Measurements from ENCODE around the gene TRIO. TPM values are rescaled to one million over a fixed set of nuclear protein-coding genes. Genes with fewer than 3 reads are reported as not detected.
A peak's percentile ranks its signal among the peaks of the same experiment; 100 is the strongest.

TRIO gene
- total and polyA plus RNA-seq, 2 donors (not counting 1 experiment from before 2014, with no cell fraction given): 134 to 281 TPM

DNA sequence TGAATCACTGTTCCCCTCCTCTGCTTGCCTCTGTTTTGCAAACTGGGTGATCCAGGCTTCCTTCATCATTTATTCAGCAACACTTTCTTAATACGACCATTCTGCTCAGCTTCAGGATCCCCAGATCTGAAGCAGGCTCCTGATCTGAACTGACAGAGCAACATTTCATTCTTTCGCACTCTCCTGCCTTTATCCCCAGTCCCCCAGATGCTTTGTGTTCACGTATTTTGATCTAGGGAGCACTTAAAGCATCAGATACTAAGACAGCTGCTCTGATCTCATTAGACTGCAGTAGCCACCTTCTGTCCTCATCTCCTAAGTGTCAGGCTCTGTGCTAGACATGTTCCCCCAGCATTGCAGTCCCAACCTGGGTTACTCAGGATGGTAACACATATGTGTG, 158.0 kb downstream of the TRIO start:
- Histone ChIP-seq H3K36me3 (ENCODE audit: control insufficient read depth, insufficient read depth, low read length) (peaks cover 20% of the 10 kb centered on the region), H2AFZ (ENCODE audit: low read length) (no peak overlapping the region), H3K27me3 (ENCODE audit: control insufficient read depth, insufficient read depth, low read length) (no peaks in the 10 kb centered on the region), H3K4me3 (replicated peaks in 1 of 4; ENCODE audit: control extremely low read depth in 1 of 4, insufficient read depth in 1 of 4, low read depth in 3 of 4, low read length in 4 of 4) (no peak overlapping the region), H3K79me2 (ENCODE audit: control insufficient read depth, insufficient read depth, low read length) (peaks cover 77% of the 10 kb centered on the region), H3K9ac (ENCODE audit: insufficient read depth, low read length) (no peak overlapping the region), H3K9me3 (ENCODE audit: control insufficient read depth, insufficient read depth, low read depth, low read length) (no peaks in the 10 kb centered on the region), H3K4me1 (ENCODE audit: control insufficient read depth, extremely low read depth, insufficient read depth, low read length) (peaks cover 5% of the 10 kb centered on the region), H4K20me1 (ENCODE audit: control insufficient read depth, extremely low read depth, insufficient read depth, low read length) (no peaks in the 10 kb centered on the region), H3K27ac (ENCODE audit: insufficient read depth, low read length) (no peak overlapping the region), H3K4me2 (ENCODE audit: extremely low read depth, insufficient read depth, low read length) (no peak overlapping the region)
- DNase-seq (ENCODE audit: low read depth in 2 of 2): no peak
- TF ChIP-seq, protein P1, sequence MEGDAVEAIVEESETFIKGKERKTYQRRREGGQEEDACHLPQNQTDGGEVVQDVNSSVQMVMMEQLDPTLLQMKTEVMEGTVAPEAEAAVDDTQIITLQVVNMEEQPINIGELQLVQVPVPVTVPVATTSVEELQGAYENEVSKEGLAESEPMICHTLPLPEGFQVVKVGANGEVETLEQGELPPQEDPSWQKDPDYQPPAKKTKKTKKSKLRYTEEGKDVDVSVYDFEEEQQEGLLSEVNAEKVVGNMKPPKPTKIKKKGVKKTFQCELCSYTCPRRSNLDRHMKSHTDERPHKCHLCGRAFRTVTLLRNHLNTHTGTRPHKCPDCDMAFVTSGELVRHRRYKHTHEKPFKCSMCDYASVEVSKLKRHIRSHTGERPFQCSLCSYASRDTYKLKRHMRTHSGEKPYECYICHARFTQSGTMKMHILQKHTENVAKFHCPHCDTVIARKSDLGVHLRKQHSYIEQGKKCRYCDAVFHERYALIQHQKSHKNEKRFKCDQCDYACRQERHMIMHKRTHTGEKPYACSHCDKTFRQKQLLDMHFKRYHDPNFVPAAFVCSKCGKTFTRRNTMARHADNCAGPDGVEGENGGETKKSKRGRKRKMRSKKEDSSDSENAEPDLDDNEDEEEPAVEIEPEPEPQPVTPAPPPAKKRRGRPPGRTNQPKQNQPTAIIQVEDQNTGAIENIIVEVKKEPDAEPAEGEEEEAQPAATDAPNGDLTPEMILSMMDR (conservative IDR thresholded peaks at IDR 0.05 in 1 of 2, IDR thresholded peaks at IDR 0.05 in 1 of 2; ENCODE audit: low read depth in 1 of 2, low read length in 2 of 2): no peak
- TF ChIP-seq EZH2 (IDR thresholded peaks at IDR 0.05; ENCODE audit: low read length, missing control alignments): no peak

DNA sequence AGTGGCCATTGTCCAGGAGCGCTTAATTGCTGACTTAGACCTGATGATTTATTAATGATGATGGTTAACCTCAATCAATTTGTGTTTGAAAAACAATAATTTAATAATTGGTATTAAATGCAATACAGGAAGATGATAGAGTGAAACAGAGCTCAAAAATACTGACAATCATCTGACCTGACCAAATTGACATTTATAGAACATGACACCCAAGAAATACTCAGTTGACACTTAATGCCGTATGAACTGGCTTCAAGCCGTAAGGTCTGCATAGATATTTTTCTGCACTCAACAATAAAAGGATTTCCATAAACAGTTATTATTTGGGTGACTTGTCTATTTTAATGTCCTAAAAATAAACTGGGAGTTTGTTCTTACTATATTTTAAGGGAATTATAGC, 159.2 kb downstream of the TRIO start:
- peaks cover 78% of the 10 kb centered on the region for H3K79me2 ChIP-seq (ENCODE audit: control insufficient read depth, insufficient read depth, low read length)
- no peak for DNase-seq (ENCODE audit: low read depth in 2 of 2)
- no peaks in the 10 kb centered on the region for H4K20me1 ChIP-seq (ENCODE audit: control insufficient read depth, extremely low read depth, insufficient read depth, low read length)
- H3K9ac ChIP-seq (ENCODE audit: insufficient read depth, low read length): no peak overlapping the region
- H3K27ac ChIP-seq (ENCODE audit: insufficient read depth, low read length): no peak overlapping the region
- H3K4me2 ChIP-seq (ENCODE audit: extremely low read depth, insufficient read depth, low read length): no peak overlapping the region
- no peak overlapping the region for H2AFZ ChIP-seq (ENCODE audit: low read length)
- no peaks in the 10 kb centered on the region for H3K9me3 ChIP-seq (ENCODE audit: control insufficient read depth, insufficient read depth, low read depth, low read length)
- H3K4me1 ChIP-seq (ENCODE audit: control insufficient read depth, extremely low read depth, insufficient read depth, low read length): peaks cover 5% of the 10 kb centered on the region
- peaks cover 23% of the 10 kb centered on the region for H3K36me3 ChIP-seq (ENCODE audit: control insufficient read depth, insufficient read depth, low read length)
- no peak for TF ChIP-seq EZH2 (IDR thresholded peaks at IDR 0.05; ENCODE audit: low read length, missing control alignments)
- TF ChIP-seq, protein P1 (conservative IDR thresholded peaks at IDR 0.05 in 1 of 2, IDR thresholded peaks at IDR 0.05 in 1 of 2; ENCODE audit: low read depth in 1 of 2, low read length in 2 of 2): no peak
- no peaks in the 10 kb centered on the region for H3K27me3 ChIP-seq (ENCODE audit: control insufficient read depth, insufficient read depth, low read length)
- no peak overlapping the region for H3K4me3 ChIP-seq (replicated peaks in 1 of 4; ENCODE audit: control extremely low read depth in 1 of 4, insufficient read depth in 1 of 4, low read depth in 3 of 4, low read length in 4 of 4)

DNA sequence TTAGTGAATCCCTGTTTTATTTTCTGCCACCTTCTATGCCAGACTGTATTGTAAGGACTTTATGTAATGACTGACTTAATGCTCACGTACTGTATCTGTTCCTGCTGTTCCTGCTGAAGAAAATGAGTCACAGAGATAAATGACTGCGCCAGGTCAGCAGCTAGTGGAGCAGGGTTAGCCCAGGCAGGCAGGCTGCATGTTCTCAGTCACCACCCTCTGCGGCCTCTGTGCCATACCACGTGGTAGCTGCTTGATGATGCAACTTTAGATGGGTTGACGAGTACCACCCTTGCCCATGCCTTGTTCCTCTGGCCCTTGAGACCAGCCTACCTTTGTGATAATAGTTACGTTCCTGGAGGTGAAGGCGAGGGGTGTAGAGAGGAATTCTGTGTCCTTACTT, 161.9 kb downstream of the TRIO start:
- Histone ChIP-seq H4K20me1 (ENCODE audit: control insufficient read depth, extremely low read depth, insufficient read depth, low read length) (peaks cover under 1% of the 10 kb centered on the region), H3K9ac (ENCODE audit: insufficient read depth, low read length) (no peak overlapping the region), H3K4me1 (ENCODE audit: control insufficient read depth, extremely low read depth, insufficient read depth, low read length) (peaks cover 3% of the 10 kb centered on the region), H3K79me2 (ENCODE audit: control insufficient read depth, insufficient read depth, low read length) (peaks cover 80% of the 10 kb centered on the region), H2AFZ (ENCODE audit: low read length) (no peak overlapping the region), H3K9me3 (ENCODE audit: control insufficient read depth, insufficient read depth, low read depth, low read length) (no peaks in the 10 kb centered on the region), H3K36me3 (ENCODE audit: control insufficient read depth, insufficient read depth, low read length) (peaks cover 12% of the 10 kb centered on the region), H3K27me3 (ENCODE audit: control insufficient read depth, insufficient read depth, low read length) (no peaks in the 10 kb centered on the region), H3K4me3 (replicated peaks in 1 of 4; ENCODE audit: control extremely low read depth in 1 of 4, insufficient read depth in 1 of 4, low read depth in 3 of 4, low read length in 4 of 4) (no peak overlapping the region), H3K4me2 (ENCODE audit: extremely low read depth, insufficient read depth, low read length) (no peak overlapping the region), H3K27ac (ENCODE audit: insufficient read depth, low read length) (no peak overlapping the region)
- TF ChIP-seq EZH2 (IDR thresholded peaks at IDR 0.05; ENCODE audit: low read length, missing control alignments): no peak
- TF ChIP-seq, protein P1 (conservative IDR thresholded peaks at IDR 0.05 in 1 of 2, IDR thresholded peaks at IDR 0.05 in 1 of 2; ENCODE audit: low read depth in 1 of 2, low read length in 2 of 2): no peak
- peak; percentile 92 to 94 for DNase-seq (ENCODE audit: low read depth in 2 of 2)
